ENCODE data around the gene ALDH16A1.
A peak's percentile ranks its signal among the peaks of the same experiment; 100 is the strongest.

Gene ALDH16A1

GRCh38 chr19:49502866-49503581, 50.0 kb downstream of the ALDH16A1 start:
- Histone ChIP-seq H3K27ac (ENCODE audit: low read depth, low read length) (no peak overlapping the region), H4K20me1 (ENCODE audit: control insufficient read depth, insufficient read depth, low read depth, low read length) (peaks cover 6% of the 10 kb centered on the region; the same call in 1 of the 2 replicates), H3K4me1 (ENCODE audit: control insufficient read depth, low read length) (peaks cover 36% of the 10 kb centered on the region), H3K9me3 (ENCODE audit: control insufficient read depth, insufficient read depth, low read length) (no peaks in the 10 kb centered on the region), H3K36me3 (ENCODE audit: control insufficient read depth, low read length) (peaks cover 25% of the 10 kb centered on the region), H3K4me2 (ENCODE audit: low read length) (no peak overlapping the region), H3K27me3 (ENCODE audit: control insufficient read depth, low read length) (no peaks in the 10 kb centered on the region), H3K79me2 (ENCODE audit: control insufficient read depth, low read length) (peaks cover 12% of the 10 kb centered on the region), H3F3A (ENCODE audit: control insufficient read depth, insufficient read depth) (peaks cover 36% of the 10 kb centered on the region), H3K9me2 (replicated peaks; ENCODE audit: control insufficient read depth, low read length) (no peaks in the 10 kb centered on the region), H3K4me3 (ENCODE audit: low read length) (no peak overlapping the region)
- TF ChIP-seq CTCF (IDR thresholded peaks at IDR 0.05; ENCODE audit: low read depth, low read length, poor library complexity, severe bottlenecking) (peak; percentile 63), EZH2phosphoT487 (IDR thresholded peaks at IDR 0.05; ENCODE audit: borderline replicate concordance, low read length) (no peak)

- Histone ChIP-seq H3K4me3 (ENCODE audit: low read length) (no peak overlapping the region), H3K9me3 (ENCODE audit: control insufficient read depth, insufficient read depth, low read length) (no peaks in the 10 kb centered on the region), H3K27ac (ENCODE audit: low read depth, low read length) (no peak overlapping the region), H3K4me1 (ENCODE audit: control insufficient read depth, low read length) (peaks cover 31% of the 10 kb centered on the region), H3K36me3 (ENCODE audit: control insufficient read depth, low read length) (peaks cover 20% of the 10 kb centered on the region), H3K79me2 (ENCODE audit: control insufficient read depth, low read length) (peaks cover 6% of the 10 kb centered on the region), H3F3A (ENCODE audit: control insufficient read depth, insufficient read depth) (peaks cover 30% of the 10 kb centered on the region), H3K4me2 (ENCODE audit: low read length) (no peak overlapping the region), H3K9me2 (replicated peaks; ENCODE audit: control insufficient read depth, low read length) (no peaks in the 10 kb centered on the region), H3K27me3 (ENCODE audit: control insufficient read depth, low read length) (no peaks in the 10 kb centered on the region), H4K20me1 (ENCODE audit: control insufficient read depth, insufficient read depth, low read depth, low read length) (0 out of 2 replicates have a peak, but pooled peaks cover 6% of the 10 kb centered on the region)
- no peak for TF ChIP-seq EZH2phosphoT487 (IDR thresholded peaks at IDR 0.05; ENCODE audit: borderline replicate concordance, low read length)
- no peak for TF ChIP-seq CTCF (IDR thresholded peaks at IDR 0.05; ENCODE audit: low read depth, low read length, poor library complexity, severe bottlenecking)
These were observed 50.5 kb downstream of the ALDH16A1 start for GRCh38 chr19:49503582-49503962.

GRCh38 chr19:49506575-49507105, 53.6 kb downstream of the ALDH16A1 start:
- Histone ChIP-seq H3K4me1 (ENCODE audit: control insufficient read depth, low read length) (peaks cover 4% of the 10 kb centered on the region), H3K27ac (ENCODE audit: low read depth, low read length) (no peak overlapping the region), H4K20me1 (ENCODE audit: control insufficient read depth, insufficient read depth, low read depth, low read length) (no peaks in the 10 kb centered on the region), H3K9me3 (ENCODE audit: control insufficient read depth, insufficient read depth, low read length) (no peaks in the 10 kb centered on the region), H3K79me2 (ENCODE audit: control insufficient read depth, low read length) (no peaks in the 10 kb centered on the region), H3K9me2 (replicated peaks; ENCODE audit: control insufficient read depth, low read length) (no peaks in the 10 kb centered on the region), H3K27me3 (ENCODE audit: control insufficient read depth, low read length) (peaks cover 5% of the 10 kb centered on the region; the same call in 1 of the 2 replicates), H3K36me3 (ENCODE audit: control insufficient read depth, low read length) (no peaks in the 10 kb centered on the region), H3F3A (ENCODE audit: control insufficient read depth, insufficient read depth) (peaks cover 11% of the 10 kb centered on the region), H3K4me3 (ENCODE audit: low read length) (no peak overlapping the region), H3K4me2 (ENCODE audit: low read length) (no peak overlapping the region)
- TF ChIP-seq EZH2phosphoT487 (IDR thresholded peaks at IDR 0.05; ENCODE audit: borderline replicate concordance, low read length): no peak
- TF ChIP-seq CTCF (IDR thresholded peaks at IDR 0.05; ENCODE audit: low read depth, low read length, poor library complexity, severe bottlenecking): peak; percentile 90

Measured in DOHH2 (cell line).